Measurements from ENCODE around the gene TRAPPC10.
"Not testable (repeated sequence)": the region's sequence is repeated elsewhere in the genome, so short reads cannot be mapped to it uniquely, and the experiment has no call there.

Gene TRAPPC10

GRCh38 chr21:44153214-44153888 is 141.2 kb downstream of the TRAPPC10 start:
- DNase-seq, result not testable (repeated sequence)

- DNase-seq, result not testable (repeated sequence)
These were observed 141.8 kb downstream of the TRAPPC10 start for GRCh38 chr21:44153889-44154228.

- DNase-seq, result not testable (repeated sequence)
These were observed 142.7 kb downstream of the TRAPPC10 start for GRCh38 chr21:44154816-44155230.

- DNase-seq, result not testable (repeated sequence)
These were observed 143.3 kb downstream of the TRAPPC10 start for GRCh38 chr21:44155231-44155993.

GRCh38 chr21:44155994-44156380 is 143.9 kb downstream of the TRAPPC10 start:
- not testable (repeated sequence) for DNase-seq

All from midbrain (tissue), 1 donor.